ENCODE results near the gene CRHR1.

DNA sequence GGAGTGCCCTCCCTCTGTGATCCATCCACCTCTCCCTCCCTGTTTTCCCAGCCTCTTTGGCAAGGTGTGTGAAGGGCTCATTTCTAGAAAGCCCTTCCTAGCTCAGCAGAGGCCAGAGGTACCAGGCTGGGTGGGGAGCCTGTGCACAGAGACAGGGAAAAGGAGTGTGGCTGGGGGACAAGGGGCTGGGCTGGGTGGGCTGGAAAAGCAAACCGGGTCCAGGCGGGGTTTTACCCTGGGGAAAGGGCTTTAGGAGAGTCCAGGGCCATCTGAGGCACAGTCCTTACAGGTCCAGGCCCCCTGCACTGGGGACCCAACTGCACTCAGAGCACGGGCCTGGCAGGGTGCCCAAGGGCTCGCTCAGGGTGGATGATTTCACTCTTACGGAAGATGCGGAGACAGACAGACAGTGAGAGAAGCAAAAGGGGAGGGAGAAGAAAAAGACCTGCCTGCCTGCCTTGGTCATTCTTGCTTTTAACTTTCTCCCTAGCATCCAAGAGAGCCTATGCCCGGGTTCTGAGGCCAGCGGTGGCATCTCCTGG is 7.0 kb downstream of the CRHR1 start:
- TF ChIP-seq POLR2AphosphoS5 (IDR thresholded peaks at IDR 0.05; ENCODE audit: low read depth, low read length) (no peak), SPI1 (IDR thresholded peaks at IDR 0.05; ENCODE audit: low read depth, low read length) (no peak), POLR2A (IDR thresholded peaks at IDR 0.05; ENCODE audit: low read depth, low read length) (no peak)
